Pancreas (tissue), 10 donors: ENCODE results near the gene SETD6. TPM values are rescaled to one million over a fixed set of nuclear protein-coding genes. Genes with fewer than 3 reads are reported as not detected.

Source experiments
- ATAC-seq, 4 donors: fragments of 200-7000 bp; cut with Tn5 transposase; one replicate each; pipeline versions ENCODE4 v1.8.0 to v1.9.1; 2020; ENCODE audit warnings: mild to moderate bottlenecking in 4 of 4, moderate library complexity in 4 of 4
- DNase-seq, 6 donors: peaks; one replicate each; pipeline ENCODE4 v3.0.0-alpha.2; 2020
- FAIRE-seq: peaks from 2 replicates; lab custom pipeline; 2012; peaks lifted over from hg19 to GRCh38; lab: Jason Lieb, UNC
- H3K27ac ChIP-seq, 4 donors: fragments of 200-600 bp; sonication (generic); 1 replicate in 3 of 4; 2 replicates in 1 of 4; pipeline versions ENCODE4 v1.5.0 to v1.8.0; 2020
- H3K27me3 ChIP-seq, 4 donors: fragments of 200-600 bp; one replicate each; pipeline ENCODE4 v1.8.0; 2021
- H3K36me3 ChIP-seq, 3 donors: fragments of 200-600 bp; sonication (generic) in 1 of 3; one replicate each; pipeline versions ENCODE4 v1.5.0 to v1.8.0; 2020 to 2021
- H3K4me1 ChIP-seq, 3 donors: fragments of 200-600 bp; one replicate each; pipeline ENCODE4 v1.8.0; 2021
- H3K4me3 ChIP-seq, 4 donors: fragments of 200-600 bp; sonication (generic) in 2 of 4; one replicate each; pipeline versions ENCODE4 v1.5.0 to v1.8.0; 2020 to 2021
- H3K9me3 ChIP-seq, 4 donors: fragments of 200-600 bp; one replicate each; pipeline ENCODE4 v1.8.0; 2021
- WGBS, 2 donors: extraction: QIAGEN DNeasy Blood & Tissue Kit; methylation state at CpG; one replicate each; pipeline ENCODE4 v1.1.7; 2013; 5-methylcytosine and 5-hydroxymethylcytosine counted together
- intact Hi-C, 3 donors: fragments of 100-400 bp; cut with DNase I; formaldehyde crosslinking; loops; one replicate each; pipeline versions ENCODE4 v1.11.1 to v1.14.2; 2022
- polyA plus RNA-seq, 2 donors: library from polyadenylated mRNA; stranded (reverse); fragments of 200-250 nt; gene quantifications; one replicate each; pipeline ENCODE4 v1.2.3, GENCODE V29; 2013
- total RNA-seq, 6 donors: library from RNA; stranded (reverse); fragmentation: NEBNext Ultra II Directional in 4 of 6; extraction: Animal tissue kit (Norgen Biotek cat#: 25700) in 4 of 6; gene quantifications; one replicate each; pipeline versions ENCODE4 v1.2.1 to v1.2.4, GENCODE V29; 2021 to 2023
- TF ChIP-seq, protein P1 (sequence below), 4 donors: fragments of 200-600 bp; sonication (generic) in 3 of 4; IDR thresholded peaks; one replicate each; pipeline versions ENCODE4 v1.5.0 to v1.8.0; 2021; ENCODE audit warnings: antibody characterized with exemption in 4 of 4
- donor health status: healthy with polysubstance abuse.
- donor health status: DM: no; HTN: no; CAD: no; lungs with moderate emphysema.
- donor health status: DM: no; HTN: no; CAD: no.
- donor health status: control.
- donor health status: control.
- donor health status: Bipolar disorder and iron deficiency.
- donor health status: DM: yes; HTN: yes; CAD: no.
- donor health status: DM: no; HTN: no; CAD: no.
- donor health status: DM: no; HTN: no; CAD: no.
- donor health status: DM: yes; HTN: yes; CAD: no.

Gene SETD6
- total and polyA plus RNA-seq, 8 donors, result 13.8 to 38.2 (median 21.1) TPM

DNA sequence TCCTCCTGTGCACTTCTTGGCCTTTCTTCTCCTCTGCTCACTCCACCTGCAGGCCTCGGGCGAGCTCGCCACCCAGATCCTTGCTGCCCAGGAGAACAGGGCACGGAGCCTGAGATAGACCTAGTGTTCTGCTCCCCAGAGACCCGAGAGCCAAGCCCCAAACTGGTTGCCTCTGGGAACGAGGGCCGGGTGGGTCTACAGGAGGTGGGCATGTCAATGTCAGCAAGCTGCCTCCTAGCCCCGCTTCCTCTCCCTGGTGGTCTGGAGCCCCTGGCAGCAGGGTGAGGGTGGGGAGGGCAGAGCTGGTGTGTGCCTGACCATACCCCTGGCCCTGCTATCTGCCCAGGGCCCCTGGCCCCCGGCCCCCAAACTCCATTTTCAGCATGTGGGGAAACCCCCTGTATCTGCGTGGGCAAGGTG lies 16.2 kb upstream of the SETD6 start:
- Histone ChIP-seq H3K9me3 (no peaks in the 10 kb centered on the region), H3K27me3 (no peaks in the 10 kb centered on the region), H3K4me3 (no peak overlapping the region), H3K4me1 (peaks cover 0 to 9% (median 4%) of the 10 kb centered on the region in 3 donors), H3K36me3 (no peaks in the 10 kb centered on the region), H3K27ac (no peak overlapping the region)
- ATAC-seq (no peak), DNase-seq (peak in 1 of 6 donors; percentile 54), FAIRE-seq (no peak)
- WGBS, 2 donors, result 90% methylated on average over 10 of the region's 10 CpGs
- TF ChIP-seq, protein P1, sequence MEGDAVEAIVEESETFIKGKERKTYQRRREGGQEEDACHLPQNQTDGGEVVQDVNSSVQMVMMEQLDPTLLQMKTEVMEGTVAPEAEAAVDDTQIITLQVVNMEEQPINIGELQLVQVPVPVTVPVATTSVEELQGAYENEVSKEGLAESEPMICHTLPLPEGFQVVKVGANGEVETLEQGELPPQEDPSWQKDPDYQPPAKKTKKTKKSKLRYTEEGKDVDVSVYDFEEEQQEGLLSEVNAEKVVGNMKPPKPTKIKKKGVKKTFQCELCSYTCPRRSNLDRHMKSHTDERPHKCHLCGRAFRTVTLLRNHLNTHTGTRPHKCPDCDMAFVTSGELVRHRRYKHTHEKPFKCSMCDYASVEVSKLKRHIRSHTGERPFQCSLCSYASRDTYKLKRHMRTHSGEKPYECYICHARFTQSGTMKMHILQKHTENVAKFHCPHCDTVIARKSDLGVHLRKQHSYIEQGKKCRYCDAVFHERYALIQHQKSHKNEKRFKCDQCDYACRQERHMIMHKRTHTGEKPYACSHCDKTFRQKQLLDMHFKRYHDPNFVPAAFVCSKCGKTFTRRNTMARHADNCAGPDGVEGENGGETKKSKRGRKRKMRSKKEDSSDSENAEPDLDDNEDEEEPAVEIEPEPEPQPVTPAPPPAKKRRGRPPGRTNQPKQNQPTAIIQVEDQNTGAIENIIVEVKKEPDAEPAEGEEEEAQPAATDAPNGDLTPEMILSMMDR (IDR thresholded peaks at IDR 0.05), result no peak
- intact Hi-C loops, result no loop called here

DNA sequence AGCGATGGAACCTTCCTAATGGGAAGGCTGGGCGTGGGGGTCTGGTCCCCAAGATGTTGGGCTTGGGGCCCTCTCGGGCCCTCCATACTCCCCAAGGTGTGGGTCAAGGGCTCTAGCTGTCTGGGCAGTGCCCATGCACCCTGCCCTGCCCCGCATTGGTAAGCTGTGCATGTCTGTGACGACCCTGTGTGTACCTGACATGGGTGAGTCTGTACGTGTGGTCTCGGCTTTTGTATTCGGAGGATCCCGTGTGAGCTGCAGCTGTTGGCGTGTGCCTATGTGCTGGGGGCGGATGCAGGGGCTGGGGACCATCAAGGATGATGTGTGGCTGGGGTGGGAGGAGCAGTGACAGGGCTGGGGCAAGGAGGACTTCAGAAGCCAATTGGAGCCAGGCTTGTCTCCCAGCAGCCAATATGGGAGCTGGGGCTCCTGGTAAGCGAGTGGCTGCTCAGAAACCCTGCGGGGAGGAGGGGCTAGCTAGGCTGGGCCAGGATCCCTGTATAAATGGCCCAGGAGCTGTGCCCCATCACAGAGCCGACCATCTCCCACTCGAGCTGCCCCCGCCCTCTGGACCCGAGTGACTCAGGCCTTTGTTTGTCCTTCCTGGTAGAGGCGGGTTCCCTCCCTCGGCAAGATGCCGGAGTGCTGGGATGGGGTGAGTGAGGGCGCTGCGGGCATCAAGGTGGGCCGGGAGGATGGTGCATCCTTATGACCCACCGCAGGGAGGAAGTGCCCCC lies 15.5 kb upstream of the SETD6 start, which contains the start of gene NDRG4:
TSS of gene NDRG4 (plus strand) at position 529 of the 737 bp plus-strand sequence. CDS start at position 635, 106 bp downstream.
- peaks cover 0 to 9% (median 4%) of the 10 kb centered on the region in 3 donors for H3K4me1 ChIP-seq
- intact Hi-C loops, result no loop called here
- FAIRE-seq (no peak), ATAC-seq (peak in 3 of 4 donors; percentile 40 to 61 (median 42)), DNase-seq (peak in 5 of 6 donors; percentile 43 to 75 (median 49))
- no peaks in the 10 kb centered on the region for H3K9me3 ChIP-seq
- H3K27ac ChIP-seq, result no peak within 1 kb of the TSS
- TF ChIP-seq, protein P1 (IDR thresholded peaks at IDR 0.05), result no peak
- no peaks in the 10 kb centered on the region for H3K27me3 ChIP-seq
- H3K36me3 ChIP-seq, result no peaks in the 10 kb centered on the region
- H3K4me3 ChIP-seq, result peak within 1 kb of the TSS in 2 of 4 donors; percentile 40 to 47
- 43 to 61% methylated on average over 24 of the region's 24 CpGs for WGBS, 2 donors

DNA sequence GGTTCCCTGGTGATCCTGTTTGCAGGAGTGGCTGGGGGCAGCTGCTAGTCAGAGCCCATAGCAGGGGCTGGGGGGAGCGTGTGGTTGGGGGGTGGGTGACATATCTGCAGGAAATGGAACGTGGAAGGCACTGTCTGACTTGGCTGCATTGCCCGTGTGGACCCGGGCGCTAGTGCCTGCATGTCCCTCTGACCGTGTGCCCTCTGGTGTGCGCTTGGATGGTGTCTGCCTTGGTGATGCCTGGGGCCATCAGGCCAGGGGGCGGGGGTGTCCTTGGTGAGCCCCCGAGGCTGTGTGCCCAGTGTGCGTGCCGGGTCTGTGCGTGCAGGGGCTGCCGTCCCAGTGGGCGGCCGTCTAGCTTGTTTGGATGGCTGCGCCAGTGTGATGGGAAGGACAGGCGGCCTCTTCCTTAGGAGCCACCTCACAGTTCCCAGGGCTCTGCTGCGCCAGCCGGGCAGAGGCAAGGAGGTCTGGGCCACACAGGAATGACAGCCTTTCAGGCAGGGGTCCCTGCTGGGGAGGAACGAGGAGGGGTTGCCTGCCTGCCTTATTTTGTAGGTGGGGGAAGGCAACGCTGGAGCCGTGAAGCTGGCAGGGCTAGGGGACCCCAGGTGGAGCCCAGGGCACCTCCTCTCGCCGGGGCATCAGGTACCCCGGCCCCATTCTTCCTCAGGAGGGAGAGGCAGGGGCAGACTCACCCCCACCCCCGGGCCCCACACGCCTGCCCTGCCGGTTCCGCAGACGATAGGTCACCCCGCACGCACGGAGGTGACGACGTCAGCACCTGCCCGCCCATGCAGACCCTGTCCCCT lies 14.7 kb upstream of the SETD6 start:
- FAIRE-seq, result no peak
- intact Hi-C loops, result no loop called here
- H3K27ac ChIP-seq, result no peak overlapping the region

DNA sequence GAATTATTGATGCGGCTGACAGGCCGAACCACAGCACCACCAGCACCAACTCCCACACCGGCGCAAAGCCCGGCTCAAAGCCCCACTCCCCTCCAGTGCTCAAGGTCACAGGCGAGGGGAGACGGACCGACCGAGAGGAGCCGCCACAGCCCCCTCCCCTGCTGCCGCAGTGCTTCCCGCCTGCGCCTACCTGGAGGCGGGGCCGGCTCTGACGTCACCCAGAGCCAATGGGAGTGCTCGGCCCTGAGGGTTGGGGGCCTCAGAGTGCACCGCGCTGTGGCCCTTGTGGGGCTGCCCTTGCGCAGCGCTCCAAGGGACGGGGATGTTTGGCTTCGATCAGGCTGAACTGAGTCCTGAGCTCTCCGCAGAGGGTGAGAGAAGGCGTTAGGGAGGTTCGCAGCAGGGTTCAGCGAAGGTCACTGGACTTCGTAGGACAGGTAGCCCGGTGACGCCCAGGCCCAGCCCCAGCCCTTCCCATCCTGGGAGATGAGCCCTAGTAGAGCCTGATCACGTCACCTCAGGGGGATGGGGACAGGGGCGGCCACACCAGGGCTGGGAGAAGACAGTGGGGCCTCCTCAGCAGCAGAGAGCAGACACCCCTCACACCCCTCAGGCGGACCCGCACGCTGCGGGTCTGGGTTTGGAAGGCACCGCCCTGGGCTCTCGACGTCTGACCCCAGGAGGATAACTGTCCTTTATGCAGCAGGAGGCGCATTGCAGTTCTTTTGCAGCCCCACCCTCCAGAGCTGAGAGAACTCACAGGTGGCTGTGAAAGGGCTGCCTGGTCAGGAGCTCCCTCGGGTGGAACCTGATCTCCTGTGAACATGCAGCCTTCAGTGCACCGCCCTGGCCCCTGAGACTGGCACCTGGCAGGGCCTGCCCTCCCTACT lies 13.8 kb upstream of the SETD6 start:
- Histone ChIP-seq H3K36me3 (no peaks in the 10 kb centered on the region), H3K27me3 (no peaks in the 10 kb centered on the region), H3K4me1 (peaks cover 0 to 9% (median 4%) of the 10 kb centered on the region in 3 donors), H3K9me3 (no peaks in the 10 kb centered on the region), H3K4me3 (peak overlapping the region in 2 of 4 donors; percentile 40 to 47), H3K27ac (peak overlapping the region in 2 of 4 donors; percentile 9 to 15)
- TF ChIP-seq, protein P1 (IDR thresholded peaks at IDR 0.05), result no peak
- FAIRE-seq, result no peak
- 7% methylated on average over 37 to 42 of the region's 42 CpGs for WGBS, 2 donors
- ATAC-seq, result peak; percentile 81 to 85 (median 84)
- intact Hi-C loops, result no loop called here
- DNase-seq, result peak; percentile 78 to 89 (median 82)

More for the DNA sequence above, 14.7 kb upstream of the SETD6 start:
- peak in 3 of 6 donors; percentile 42 to 81 (median 61) for DNase-seq
- 18 to 32% methylated on average over 33 to 36 of the region's 36 CpGs for WGBS, 2 donors
- Histone ChIP-seq H3K4me1 (peaks cover 0 to 9% (median 4%) of the 10 kb centered on the region in 3 donors), H3K4me3 (peak overlapping the region in 2 of 4 donors; percentile 40 to 47), H3K36me3 (no peaks in the 10 kb centered on the region), H3K27me3 (no peaks in the 10 kb centered on the region), H3K9me3 (no peaks in the 10 kb centered on the region)
- peak; percentile 6 to 13 (median 8) for ATAC-seq
- TF ChIP-seq, protein P1 (IDR thresholded peaks at IDR 0.05), result no peak
